Mucosa of rectum (tissue), 2 donors: ENCODE measurements around the gene CDCA5.
A peak's percentile ranks its signal among the peaks of the same experiment; 100 is the strongest.

Experiments
- H3K27ac ChIP-seq, 2 donors: one replicate each; pipeline ENCODE4 v1.7.0; 2013; ENCODE audit warnings: inconsistent platforms in 2 of 2, low read depth in 2 of 2, low read length in 2 of 2
- H3K27me3 ChIP-seq, 2 donors: one replicate each; pipeline ENCODE4 v1.7.0; 2013; ENCODE audit warnings: low read length in 2 of 2; ENCODE audit not compliant: control insufficient read depth in 2 of 2, insufficient read depth in 2 of 2
- H3K36me3 ChIP-seq, 2 donors: one replicate each; pipeline ENCODE4 v1.7.0; 2013; ENCODE audit warnings: low read length in 2 of 2; ENCODE audit not compliant: control insufficient read depth in 2 of 2, insufficient read depth in 2 of 2
- H3K4me1 ChIP-seq, 2 donors: one replicate each; pipeline ENCODE4 v1.7.0; 2013; ENCODE audit warnings: low read length in 2 of 2, mild to moderate bottlenecking in 1 of 2; ENCODE audit not compliant: control insufficient read depth in 2 of 2, insufficient read depth in 2 of 2
- H3K4me3 ChIP-seq, 2 donors: one replicate each; pipeline ENCODE4 v1.7.0; 2013; ENCODE audit warnings: low read length in 2 of 2
- H3K9ac ChIP-seq, 2 donors: one replicate each; pipeline ENCODE4 v1.7.0; 2013; ENCODE audit warnings: low read length in 2 of 2, low read depth in 1 of 2, mild to moderate bottlenecking in 1 of 2
- H3K9me3 ChIP-seq, 2 donors: one replicate each; pipeline ENCODE4 v1.7.0; 2013; ENCODE audit warnings: low read length in 2 of 2; ENCODE audit not compliant: control insufficient read depth in 2 of 2
- donor health status: healthy.
- donor health status: Normal muscosa, but diverticular disease.

The CDCA5 gene

DNA sequence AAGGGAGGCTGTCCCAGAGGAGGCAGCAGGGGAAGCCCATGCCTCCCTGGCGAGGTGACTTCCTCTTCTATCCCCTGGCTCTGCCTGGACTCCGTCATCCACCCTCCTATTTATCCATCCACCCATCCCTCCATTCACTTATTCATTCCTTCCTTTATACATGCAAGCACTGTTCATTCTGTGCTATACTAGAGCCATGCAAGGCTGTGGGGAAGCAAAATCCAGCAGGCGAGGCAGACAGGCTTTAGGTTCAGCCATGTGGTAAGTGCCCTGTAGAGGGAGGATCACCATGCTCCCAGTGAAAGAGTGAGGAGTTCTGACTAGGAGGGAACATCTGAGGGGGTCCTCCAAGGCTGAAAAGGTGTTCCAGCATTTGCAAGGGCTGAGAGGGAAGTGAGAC lies 24.3 kb downstream of the CDCA5 start:
- H3K27me3 ChIP-seq: no peaks in the 10 kb centered on the region
- no peak overlapping the region for H3K9ac ChIP-seq
- H3K4me3 ChIP-seq: no peak overlapping the region
- no peaks in the 10 kb centered on the region for H3K9me3 ChIP-seq
- H3K27ac ChIP-seq: no peak overlapping the region
- no peaks in the 10 kb centered on the region for H3K36me3 ChIP-seq
- H3K4me1 ChIP-seq: peaks cover 5 to 11% of the 10 kb centered on the region in 2 donors

DNA sequence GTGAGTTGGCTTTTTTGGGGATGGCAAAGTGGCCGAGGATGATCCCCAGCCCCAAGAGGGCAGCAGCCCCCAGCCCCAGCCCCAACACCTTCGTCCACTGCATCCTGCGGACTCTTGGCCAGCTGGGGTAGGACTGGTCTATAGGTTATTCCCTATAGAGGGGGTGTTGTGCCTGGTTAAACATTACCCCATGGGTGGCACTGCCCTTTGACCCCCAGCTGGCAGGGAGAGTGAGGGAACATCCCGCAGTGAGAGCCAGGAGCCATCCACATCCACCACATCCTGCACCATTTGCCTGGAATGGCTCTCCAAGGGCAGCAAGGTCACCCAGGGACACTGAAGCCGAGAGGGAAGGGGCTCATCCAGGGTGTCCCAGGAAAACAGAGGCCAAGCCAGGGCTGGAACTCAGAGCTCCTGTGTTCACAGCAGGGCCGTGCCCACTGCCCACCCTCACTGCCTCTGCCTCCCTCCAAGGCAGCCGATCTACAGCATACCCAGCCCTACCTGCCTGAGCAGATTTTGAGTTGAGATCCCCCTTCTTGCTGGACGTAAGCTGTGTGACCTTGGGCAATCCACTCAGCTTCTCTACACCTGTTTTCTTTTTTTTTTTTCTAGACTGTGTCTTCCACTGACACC lies 25.3 kb downstream of the CDCA5 start, which contains the start of gene NAALADL1:
Gene NAALADL1, minus strand, starts transcription at position 135 of the 636 bp plus-strand sequence. Its CDS starts 32 bp downstream, at position 103.
- Histone ChIP-seq H3K36me3 (no peaks in the 10 kb centered on the region), H3K4me1 (peaks cover 5 to 11% of the 10 kb centered on the region in 2 donors), H3K9ac (no peak within 1 kb of the TSS), H3K27ac (no peak within 1 kb of the TSS), H3K27me3 (no peaks in the 10 kb centered on the region), H3K9me3 (no peaks in the 10 kb centered on the region), H3K4me3 (no peak within 1 kb of the TSS)

DNA sequence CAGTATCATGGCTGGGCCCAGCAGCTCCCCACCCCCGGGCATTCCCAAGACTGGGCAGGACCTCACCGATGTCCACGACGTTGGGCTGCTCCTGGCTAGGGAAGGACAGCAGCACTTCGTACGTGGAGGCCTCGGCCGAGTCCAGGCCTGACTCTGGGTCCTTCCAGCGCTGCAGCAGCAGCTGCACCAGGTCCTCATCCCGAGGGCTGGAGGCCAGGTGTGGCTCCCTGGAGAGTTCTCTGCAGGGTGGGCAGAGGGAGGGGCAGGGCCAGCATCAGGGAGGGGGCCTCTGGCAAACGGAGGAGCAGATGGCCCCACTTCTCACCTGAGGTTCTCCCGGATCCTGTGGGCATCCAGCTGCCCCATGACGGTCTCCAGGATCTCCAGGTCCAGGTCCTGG lies 25.8 kb downstream of the CDCA5 start:
- no peaks in the 10 kb centered on the region for H3K36me3 ChIP-seq
- H3K4me3 ChIP-seq: no peak overlapping the region
- H3K27me3 ChIP-seq: no peaks in the 10 kb centered on the region
- no peak overlapping the region for H3K9ac ChIP-seq
- no peak overlapping the region for H3K27ac ChIP-seq
- H3K9me3 ChIP-seq: no peaks in the 10 kb centered on the region
- peaks cover 5 to 11% of the 10 kb centered on the region in 2 donors for H3K4me1 ChIP-seq

DNA sequence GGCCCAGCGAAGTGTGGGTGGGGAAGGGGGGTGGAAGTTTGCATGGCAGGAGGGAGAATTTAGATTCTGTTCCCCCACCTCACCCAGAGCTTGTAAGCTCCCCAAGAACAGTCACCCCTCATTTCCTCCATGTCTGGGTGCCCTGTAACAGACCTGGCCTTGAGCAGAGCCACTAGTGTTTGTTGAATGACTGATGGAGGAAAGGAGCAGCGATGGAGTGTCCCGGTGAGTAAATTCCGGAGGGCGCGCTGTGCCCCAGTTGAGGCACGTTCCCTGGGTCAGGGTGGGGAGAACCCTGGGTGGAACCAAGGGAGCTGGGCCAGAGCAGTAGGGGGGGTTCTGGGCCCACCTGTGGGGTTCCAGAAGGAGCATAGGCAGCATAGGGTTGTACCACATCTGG lies 26.3 kb downstream of the CDCA5 start:
- Histone ChIP-seq H3K4me3 (no peak overlapping the region), H3K9me3 (no peaks in the 10 kb centered on the region), H3K9ac (no peak overlapping the region), H3K27me3 (no peaks in the 10 kb centered on the region), H3K27ac (no peak overlapping the region), H3K36me3 (no peaks in the 10 kb centered on the region), H3K4me1 (peaks cover 5 to 11% of the 10 kb centered on the region in 2 donors)

DNA sequence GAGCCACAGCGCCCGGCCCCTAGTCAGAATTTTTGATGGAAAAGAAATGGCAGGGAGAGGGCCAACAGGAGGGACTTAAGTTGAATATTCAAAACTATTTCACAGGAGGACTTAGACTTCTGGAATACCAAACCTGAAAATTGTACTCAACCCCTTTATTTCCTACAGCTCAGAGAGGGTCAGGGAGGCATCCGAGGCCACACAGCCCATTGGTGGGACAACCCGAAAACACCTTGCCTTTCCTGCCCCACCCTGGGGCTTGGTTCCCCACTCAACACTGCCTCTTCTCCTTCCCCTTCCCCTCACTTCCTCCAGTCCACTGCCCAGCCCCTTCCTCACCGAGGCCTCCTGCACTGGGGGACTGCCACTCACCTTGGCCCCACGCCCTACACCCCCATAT lies 26.8 kb downstream of the CDCA5 start:
- H3K4me1 ChIP-seq: peaks cover 5 to 11% of the 10 kb centered on the region in 2 donors
- no peaks in the 10 kb centered on the region for H3K36me3 ChIP-seq
- no peaks in the 10 kb centered on the region for H3K9me3 ChIP-seq
- H3K9ac ChIP-seq: no peak overlapping the region
- H3K27ac ChIP-seq: no peak overlapping the region
- no peak overlapping the region for H3K4me3 ChIP-seq
- H3K27me3 ChIP-seq: no peaks in the 10 kb centered on the region

DNA sequence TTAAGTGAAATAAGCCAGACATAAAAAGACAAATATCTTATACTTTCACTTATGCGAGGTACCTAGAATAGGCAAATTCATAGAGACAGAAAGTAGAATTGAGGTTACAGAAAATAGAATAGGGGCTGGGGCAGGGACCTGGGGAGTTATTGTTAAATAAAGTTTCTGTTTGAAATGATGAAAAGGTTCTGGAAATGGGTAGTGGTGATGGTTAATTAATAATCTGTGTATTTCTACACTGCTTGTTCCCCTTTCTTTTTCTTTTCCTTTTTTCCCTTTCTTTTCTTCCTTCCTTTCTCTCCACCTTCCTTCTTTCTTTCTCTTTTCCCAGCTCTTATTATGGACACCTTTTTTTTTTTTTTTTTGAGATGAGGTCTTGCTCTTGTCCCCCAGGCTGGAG lies 28.3 kb downstream of the CDCA5 start:
- peaks cover 5 to 11% of the 10 kb centered on the region in 2 donors for H3K4me1 ChIP-seq
- no peaks in the 10 kb centered on the region for H3K27me3 ChIP-seq
- no peaks in the 10 kb centered on the region for H3K9me3 ChIP-seq
- H3K4me3 ChIP-seq: no peak overlapping the region
- H3K9ac ChIP-seq: no peak overlapping the region
- no peaks in the 10 kb centered on the region for H3K36me3 ChIP-seq
- H3K27ac ChIP-seq: no peak overlapping the region

DNA sequence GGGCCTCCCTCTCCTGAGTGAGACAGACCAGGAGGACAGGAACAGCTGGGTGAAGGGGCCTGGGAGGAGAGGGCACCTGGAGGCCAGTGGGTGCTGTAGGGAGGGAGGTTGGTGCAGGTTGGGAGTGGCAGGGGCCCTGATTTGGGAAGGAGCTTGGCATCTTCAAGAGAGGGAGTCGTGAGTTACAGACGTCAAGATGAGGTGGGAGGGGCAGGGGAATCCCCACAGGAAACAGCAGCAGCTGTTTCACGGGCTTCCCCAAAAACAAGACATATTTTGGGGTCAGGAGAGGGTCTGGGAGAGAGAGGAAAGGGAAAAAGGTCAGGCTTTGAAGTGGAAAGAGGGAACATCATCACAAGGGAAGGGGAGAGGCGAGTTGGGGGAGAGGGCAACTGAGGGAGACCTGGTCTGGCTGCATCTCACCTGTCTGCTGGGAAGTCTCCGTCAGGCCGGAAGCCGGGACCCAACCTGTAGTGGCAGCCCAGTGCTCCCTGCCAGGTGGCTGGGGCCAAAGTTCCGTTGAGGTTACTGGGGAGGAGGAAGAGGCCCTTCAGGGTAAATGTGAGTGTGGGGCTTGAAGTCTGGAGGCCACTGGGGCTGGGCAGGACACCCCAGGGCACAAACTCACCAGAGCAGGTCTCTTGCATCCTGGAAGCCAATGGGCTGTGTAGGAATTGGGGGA lies 29.9 kb downstream of the CDCA5 start:
- H3K4me1 ChIP-seq: peaks cover 4 to 5% of the 10 kb centered on the region in 2 donors
- H3K9ac ChIP-seq: no peak overlapping the region
- no peaks in the 10 kb centered on the region for H3K36me3 ChIP-seq
- H3K27ac ChIP-seq: no peak overlapping the region
- H3K4me3 ChIP-seq: no peak overlapping the region
- H3K9me3 ChIP-seq: no peaks in the 10 kb centered on the region
- no peaks in the 10 kb centered on the region for H3K27me3 ChIP-seq

DNA sequence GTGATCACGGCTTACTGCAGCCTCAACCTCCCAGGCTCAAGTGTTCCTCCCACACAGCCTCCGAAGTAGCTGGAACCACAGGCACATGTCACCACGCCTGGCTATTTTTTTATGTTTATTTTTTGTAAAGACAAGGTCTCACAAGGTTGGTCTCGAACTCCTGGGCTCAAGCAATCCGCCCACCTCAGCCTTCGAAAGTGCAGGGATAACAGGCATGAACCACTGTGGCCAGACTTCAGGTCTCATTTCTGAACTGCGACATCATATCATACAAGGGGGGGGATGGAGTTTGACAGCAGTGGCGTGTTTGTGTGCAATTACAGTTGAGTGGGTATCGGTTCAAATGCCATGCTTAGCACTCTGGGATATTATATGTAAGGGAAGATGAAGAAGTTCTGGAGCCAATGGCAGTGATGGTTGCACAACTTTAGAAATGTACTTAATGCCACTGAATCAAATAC lies 32.4 kb downstream of the CDCA5 start:
- no peak overlapping the region for H3K4me3 ChIP-seq
- no peak overlapping the region for H3K9ac ChIP-seq

DNA sequence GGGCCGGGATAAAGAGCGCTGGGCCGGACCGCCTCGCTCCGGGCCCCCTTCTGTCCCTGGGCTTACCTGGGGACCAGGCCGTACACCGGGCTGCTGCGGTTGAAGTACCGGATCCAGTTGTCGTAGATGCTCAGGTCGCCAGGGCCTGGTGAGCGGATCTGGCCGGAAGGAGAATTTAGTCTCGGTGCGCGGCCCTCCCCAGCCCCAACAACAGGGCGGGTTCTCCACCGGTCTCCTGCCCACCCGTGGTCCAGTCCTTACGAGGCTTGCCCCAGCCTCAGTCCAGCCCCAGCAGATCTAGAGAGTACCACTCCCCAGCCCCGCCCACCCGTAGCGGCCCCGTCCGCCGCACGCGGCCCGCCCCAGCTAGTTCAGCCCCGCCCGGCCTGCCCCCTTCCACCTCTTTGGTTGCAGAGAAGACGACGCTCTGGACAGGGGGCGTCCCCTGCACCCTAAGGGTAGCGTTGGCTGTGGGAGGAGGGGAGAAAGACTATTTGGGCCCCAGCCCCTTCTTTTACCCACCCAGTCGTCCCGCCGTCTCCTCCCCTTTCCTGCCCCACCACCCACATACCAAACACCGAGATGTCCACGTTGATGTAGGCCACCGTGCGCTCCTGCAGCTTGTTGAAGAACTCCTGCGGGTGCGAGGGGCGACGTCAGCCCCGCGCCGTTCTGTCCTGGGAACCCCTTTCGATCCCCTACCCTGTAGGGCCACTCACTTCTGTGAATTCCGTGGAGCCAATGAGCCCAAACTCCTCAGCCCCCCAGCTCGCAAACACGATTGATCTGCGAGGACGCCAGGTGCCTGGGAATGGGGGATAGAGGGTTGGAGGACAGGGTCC lies 36.0 kb downstream of the CDCA5 start:
- Histone ChIP-seq H3K9me3 (no peaks in the 10 kb centered on the region), H3K36me3 (peaks cover 9 to 12% of the 10 kb centered on the region in 2 donors), H3K9ac (peak overlapping the region; percentile 41 to 51), H3K27ac (peak overlapping the region in 1 of 2 donors; percentile 52), H3K27me3 (no peaks in the 10 kb centered on the region), H3K4me3 (peak overlapping the region; percentile 52 to 64), H3K4me1 (peaks cover 4 to 9% of the 10 kb centered on the region in 2 donors)

More for the DNA sequence above, 32.4 kb downstream of the CDCA5 start:
- H3K9me3 ChIP-seq: no peaks in the 10 kb centered on the region
- H3K27ac ChIP-seq: no peak overlapping the region
- no peaks in the 10 kb centered on the region for H3K4me1 ChIP-seq
- no peaks in the 10 kb centered on the region for H3K36me3 ChIP-seq
- H3K27me3 ChIP-seq: no peaks in the 10 kb centered on the region

DNA sequence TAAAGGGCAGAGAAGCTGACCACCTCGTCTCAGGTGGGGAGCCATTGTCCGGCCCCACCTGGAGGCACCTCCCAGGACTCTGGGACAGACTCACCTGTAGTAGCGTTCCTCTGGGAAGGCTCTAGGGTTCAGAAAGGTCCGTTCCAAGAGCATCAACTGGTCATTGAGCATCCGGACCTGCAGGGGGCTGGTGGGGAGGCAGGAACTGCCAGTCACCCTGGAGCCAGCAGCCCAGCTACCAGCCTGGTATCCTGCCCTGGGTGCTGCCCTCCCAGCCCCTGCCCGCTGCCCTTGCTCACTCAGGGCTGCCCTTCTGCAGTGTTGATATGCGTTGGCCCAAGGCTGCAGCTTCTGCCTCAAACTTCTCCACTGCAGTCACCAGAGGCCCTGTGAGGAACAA lies 38.1 kb downstream of the CDCA5 start:
- H3K27me3 ChIP-seq: no peaks in the 10 kb centered on the region
- H3K4me3 ChIP-seq: no peak overlapping the region
- H3K36me3 ChIP-seq: peaks cover 9 to 12% of the 10 kb centered on the region in 2 donors
- H3K9ac ChIP-seq: no peak overlapping the region
- H3K27ac ChIP-seq: no peak overlapping the region
- no peaks in the 10 kb centered on the region for H3K9me3 ChIP-seq
- H3K4me1 ChIP-seq: peaks cover 11 to 17% of the 10 kb centered on the region in 2 donors
